SU-DHL-6 (cell line): ENCODE results near the gene STPG4.

ENCODE experiments used
- EZH2phosphoT487 ChIP-seq: fragments of 200-600 bp; sonication (generic), shearing (Covaris generic); conservative IDR thresholded peaks from 2 replicates; pipeline ENCODE4 v1.6.1; 2018; ENCODE audit warnings: mild to moderate bottlenecking, antibody characterized with exemption, low read length, moderate library complexity, mixed read lengths
- TF ChIP-seq, protein P1 (sequence below): fragments of 200-600 bp; sonication (generic); IDR thresholded peaks from one replicate; pipeline ENCODE4 v1.5.1; 2017; ENCODE audit warnings: antibody characterized with exemption, mild to moderate bottlenecking, low read length, moderate library complexity; ENCODE audit not compliant: insufficient read depth, poor library complexity, severe bottlenecking

DNA sequence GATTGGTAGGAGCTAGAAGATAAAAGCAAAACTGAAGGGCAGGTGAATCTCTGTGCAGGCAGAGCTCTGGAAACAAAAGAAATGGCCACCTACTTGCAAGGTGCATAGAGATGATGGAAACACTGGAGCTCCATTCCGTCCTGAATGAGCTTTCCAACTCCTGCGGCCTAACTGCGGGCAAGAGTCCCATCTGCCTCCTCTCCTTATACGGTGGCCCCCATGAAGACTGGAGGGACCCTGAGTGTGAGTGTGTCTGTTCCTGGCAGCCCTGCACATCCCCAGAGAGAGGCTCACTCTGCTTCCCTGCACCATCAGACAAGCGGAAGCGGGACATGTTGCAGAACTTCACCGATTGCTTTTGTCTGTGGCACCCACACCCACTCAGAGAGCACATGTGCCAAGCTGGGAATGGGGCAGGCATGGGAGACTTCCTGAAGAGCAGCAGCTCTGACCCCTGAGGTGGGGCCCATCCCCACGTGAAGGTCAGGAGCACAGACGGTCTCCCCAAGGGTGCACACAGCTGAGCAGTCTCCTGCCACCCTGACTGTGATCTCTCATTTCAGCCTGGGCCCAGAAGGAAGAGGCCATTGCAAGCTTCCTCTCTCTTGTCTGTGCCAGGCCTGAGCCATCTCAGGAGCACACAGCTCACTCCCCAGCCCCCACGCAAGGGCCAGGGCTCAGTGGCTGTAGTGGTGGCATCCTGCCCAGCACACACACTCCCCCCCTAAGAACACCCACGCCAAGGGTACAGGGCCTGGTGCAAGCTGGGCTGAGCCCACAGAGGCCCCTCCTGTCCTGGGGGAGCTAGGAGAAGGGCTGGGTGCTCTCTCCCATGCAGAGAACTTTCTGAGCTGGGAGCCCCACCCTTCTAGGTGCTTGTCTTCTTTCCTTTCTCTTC is 75.3 kb downstream of the STPG4 start:
- TF ChIP-seq, protein P1, sequence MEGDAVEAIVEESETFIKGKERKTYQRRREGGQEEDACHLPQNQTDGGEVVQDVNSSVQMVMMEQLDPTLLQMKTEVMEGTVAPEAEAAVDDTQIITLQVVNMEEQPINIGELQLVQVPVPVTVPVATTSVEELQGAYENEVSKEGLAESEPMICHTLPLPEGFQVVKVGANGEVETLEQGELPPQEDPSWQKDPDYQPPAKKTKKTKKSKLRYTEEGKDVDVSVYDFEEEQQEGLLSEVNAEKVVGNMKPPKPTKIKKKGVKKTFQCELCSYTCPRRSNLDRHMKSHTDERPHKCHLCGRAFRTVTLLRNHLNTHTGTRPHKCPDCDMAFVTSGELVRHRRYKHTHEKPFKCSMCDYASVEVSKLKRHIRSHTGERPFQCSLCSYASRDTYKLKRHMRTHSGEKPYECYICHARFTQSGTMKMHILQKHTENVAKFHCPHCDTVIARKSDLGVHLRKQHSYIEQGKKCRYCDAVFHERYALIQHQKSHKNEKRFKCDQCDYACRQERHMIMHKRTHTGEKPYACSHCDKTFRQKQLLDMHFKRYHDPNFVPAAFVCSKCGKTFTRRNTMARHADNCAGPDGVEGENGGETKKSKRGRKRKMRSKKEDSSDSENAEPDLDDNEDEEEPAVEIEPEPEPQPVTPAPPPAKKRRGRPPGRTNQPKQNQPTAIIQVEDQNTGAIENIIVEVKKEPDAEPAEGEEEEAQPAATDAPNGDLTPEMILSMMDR = no peak
- TF ChIP-seq EZH2phosphoT487 = no peak
